GM21447 (cell line): Measurements from ENCODE around the gene THAP4.
"Not testable (repeated sequence)": the region's sequence is repeated elsewhere in the genome, so short reads cannot be mapped to it uniquely, and the experiment has no call there.

Source experiments
- ATAC-seq: cut with Tn5 transposase; IDR thresholded peaks from one replicate; pipeline ENCODE4 v1.9.1; 2021; ENCODE audit not compliant: unreplicated experiment

THAP4 gene

GRCh38 chr2:241665731-241666440 is 28.9 kb upstream of the THAP4 start:
- ATAC-seq: no peak

DNA sequence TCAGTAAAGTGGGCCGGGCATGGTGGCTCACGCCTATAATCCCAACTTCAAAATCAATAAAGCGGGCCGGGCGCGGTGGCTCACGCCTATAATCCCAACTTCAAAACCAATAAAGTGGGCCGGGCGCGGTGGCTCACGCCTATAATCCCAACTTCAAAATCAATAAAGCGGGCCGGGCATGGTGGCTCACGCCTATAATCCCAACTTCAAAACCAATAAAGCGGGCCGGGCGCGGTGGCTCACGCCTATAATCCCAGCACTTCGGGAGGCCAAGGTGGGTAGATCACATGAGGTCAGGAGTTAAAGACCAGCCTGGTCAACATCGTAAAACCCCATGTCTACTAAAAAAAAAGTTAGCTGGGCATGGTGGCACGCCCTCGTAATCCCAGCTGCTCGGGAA is 25.8 kb upstream of the THAP4 start:
- ATAC-seq: not testable (repeated sequence)

GRCh38 chr2:241660593-241661213 is 23.7 kb upstream of the THAP4 start:
- no peak for ATAC-seq

GRCh38 chr2:241659150-241659739 is 22.3 kb upstream of the THAP4 start:
- no peak for ATAC-seq

- ATAC-seq: no peak
Observed at GRCh38 chr2:241658296-241658695, 21.3 kb upstream of the THAP4 start.

- ATAC-seq: no peak
Observed at GRCh38 chr2:241657786-241658254, 20.9 kb upstream of the THAP4 start.

DNA sequence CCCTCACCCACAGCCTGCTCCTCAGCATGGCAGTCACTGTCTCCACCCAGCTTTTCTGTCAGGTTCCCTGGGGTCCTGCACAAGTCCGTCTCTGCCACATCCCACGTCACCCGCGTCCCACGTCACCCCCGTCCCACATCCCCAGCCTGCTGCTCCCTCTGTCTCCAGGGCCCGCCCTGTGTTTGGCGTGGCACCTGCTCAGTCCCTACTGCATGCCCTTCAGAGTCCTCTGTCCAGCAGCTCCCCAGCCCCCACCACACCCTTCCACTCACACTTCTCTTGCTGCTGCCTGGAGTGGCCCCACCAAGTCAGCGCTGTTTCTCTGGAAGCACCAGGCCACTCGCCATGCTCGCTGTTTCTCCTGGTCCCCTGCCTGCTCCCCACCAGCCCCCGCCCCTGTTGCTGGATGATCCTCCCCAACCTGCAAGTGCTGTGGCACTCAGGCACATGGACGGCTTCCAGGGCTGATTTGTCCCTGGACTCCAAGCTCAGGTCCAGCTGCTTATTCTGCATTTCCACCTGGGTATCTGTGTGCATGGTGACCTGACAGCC is 19.3 kb upstream of the THAP4 start:
- no peak for ATAC-seq

GRCh38 chr2:241655516-241656189 is 18.7 kb upstream of the THAP4 start:
- ATAC-seq: no peak

DNA sequence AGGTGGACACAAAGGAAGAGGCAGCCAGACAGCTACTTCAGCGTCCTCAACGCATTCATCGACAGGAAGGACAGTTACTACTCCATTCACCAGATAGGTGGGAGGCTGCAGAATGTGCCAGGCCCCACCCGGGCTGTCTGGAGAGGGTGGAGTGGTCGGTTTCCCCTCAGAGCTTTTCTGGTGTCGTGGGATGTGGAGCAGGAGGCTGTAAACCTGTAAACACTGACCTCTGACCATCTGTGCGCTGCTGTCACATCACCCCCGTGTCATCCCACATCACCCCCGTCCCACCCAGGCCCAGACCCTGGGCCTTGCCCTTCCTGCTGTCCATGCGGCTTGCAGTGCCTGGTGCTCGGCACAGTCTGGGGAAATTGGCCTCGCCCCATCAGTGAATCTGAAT is 17.6 kb upstream of the THAP4 start:
- ATAC-seq: no peak

GRCh38 chr2:241653210-241653750 is 16.3 kb upstream of the THAP4 start:
- no peak for ATAC-seq

DNA sequence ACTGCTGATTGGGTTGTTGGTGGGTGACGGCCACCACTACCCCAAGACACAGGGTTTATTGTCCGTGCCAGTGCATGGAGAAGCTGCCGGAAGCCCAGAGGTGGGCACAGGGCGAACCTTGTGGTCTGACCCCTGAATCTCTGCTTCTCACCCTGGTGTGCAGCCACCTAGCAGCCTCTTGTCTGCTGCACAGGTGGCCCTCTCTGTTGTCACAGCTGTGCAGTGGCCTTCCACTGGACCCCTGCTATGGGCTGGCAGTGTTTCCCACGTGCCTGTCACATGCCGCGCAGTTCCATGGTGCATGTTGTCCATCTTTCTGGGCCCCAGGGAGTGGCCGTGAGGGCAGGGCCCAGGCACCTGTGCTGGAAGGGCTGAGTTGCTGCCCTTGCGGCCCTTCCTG is 15.8 kb upstream of the THAP4 start:
- ATAC-seq: no peak

DNA sequence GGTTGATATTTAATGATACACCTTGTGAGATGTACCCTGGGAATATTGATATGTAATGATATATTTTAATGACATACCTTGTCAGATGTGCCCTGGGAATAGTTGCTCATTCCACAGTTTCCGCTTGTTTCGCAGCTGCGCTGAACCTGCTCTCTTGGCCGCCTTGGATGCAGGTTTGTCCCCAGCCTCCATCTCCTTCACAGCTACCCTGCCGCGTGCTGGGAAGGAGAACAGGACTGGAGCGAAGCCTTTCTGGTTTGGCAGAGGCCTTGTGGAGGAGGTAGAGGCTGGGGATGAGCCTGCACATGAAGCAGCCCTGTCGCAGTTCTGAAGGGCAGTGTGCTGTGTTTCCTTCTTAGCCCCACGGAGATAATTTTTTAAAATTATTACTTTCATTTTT is 15.2 kb upstream of the THAP4 start:
- ATAC-seq: no peak

GRCh38 chr2:241649927-241650326 is 13.0 kb upstream of the THAP4 start:
- ATAC-seq: no peak

DNA sequence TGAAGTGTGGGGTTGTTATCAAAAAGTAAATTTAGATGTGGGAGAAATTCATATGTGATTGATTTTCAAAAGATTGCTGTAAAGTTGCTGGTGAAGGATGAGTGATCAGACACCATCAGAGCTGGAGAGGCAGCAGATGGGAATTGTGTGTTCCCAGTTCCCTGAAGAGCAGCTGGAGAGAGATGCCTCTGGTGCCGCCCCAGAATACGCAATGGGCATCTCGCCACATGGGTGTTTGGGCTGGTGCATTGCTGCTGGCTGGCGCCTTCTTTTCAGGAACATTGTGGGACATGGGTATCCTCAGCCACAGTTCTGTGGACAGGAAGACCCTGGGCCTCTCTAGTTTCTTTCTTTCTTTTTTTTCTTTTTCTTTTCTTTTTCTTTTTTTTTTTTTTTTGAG is 12.4 kb upstream of the THAP4 start:
- ATAC-seq: no peak

DNA sequence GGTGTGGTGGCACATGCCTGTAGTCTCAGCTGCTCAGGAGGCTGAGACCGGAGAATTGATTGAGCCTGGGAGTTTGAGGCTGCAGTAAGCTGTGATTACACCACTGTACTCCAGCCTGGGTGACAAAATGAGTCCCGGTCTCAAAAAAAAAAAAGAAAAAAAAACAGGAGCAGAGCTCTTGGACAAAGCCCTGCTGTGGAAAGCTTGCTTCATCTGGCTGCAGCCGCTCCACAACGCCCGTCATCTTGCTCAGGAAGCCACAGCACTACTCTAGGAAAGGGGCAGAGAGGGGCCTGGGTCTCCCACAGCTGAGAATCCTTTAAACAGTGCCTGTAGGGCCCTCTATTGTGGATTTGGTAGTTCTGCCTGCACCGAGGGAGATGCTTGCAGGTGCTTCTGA is 11.5 kb upstream of the THAP4 start:
- no peak for ATAC-seq

GRCh38 chr2:241645915-241646645 is 9.1 kb upstream of the THAP4 start:
- ATAC-seq: no peak

GRCh38 chr2:241645056-241645914 is 8.3 kb upstream of the THAP4 start:
- no peak for ATAC-seq

DNA sequence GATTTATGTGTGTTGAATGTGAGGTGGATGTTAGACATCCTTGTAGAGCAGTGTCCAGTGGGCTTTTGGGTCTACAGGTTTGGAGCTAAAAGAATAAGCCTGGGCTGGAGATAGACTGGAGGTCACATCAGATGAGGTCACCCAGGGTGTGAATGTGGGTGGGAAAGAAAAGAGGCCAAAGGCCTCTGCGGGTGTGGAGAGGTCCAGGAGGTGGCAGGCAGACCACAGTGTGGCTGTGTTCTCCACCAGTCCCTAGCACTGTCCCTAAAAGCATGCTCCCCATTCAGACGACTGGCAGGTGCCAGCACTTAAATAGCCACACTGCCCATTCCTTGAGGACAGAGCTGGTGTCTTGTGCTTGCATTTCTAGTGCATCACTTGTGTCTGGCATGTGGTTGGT is 4.7 kb upstream of the THAP4 start:
- ATAC-seq: no peak

DNA sequence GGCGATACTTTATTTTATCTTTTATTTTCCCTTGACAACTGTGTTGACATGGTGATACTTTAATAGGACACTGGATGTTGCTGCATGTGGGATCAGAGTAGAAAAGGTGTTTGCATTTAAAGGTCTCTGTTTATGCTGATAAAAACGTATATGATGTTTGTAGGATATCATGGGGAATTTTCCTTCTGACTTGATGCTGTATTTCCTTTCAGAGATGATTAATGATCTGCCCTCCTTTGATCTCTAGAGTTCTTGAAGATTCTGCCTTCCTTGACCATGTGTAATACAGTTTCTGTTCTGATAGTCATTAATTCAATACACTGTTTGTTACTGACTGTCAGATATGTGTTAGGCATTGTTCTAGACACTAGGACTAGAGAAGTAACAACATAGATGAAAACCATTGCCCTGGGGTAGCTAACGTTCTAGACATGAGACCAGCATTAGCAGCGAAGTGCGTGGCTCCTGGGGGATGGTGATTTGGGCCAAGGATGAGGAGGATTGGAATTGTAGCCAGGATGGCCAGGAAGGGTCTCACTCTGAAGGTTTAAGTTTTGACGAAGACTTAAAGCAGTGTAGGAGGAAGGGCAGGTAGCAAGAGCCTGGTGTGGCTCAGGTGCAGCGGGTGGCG is 3.3 kb upstream of the THAP4 start:
- no peak for ATAC-seq
